Tibial nerve (tissue), 4 donors: ENCODE results near the gene POMGNT2. TPM values are rescaled to one million over a fixed set of nuclear protein-coding genes. Genes with fewer than 3 reads are reported as not detected.

Experiments used
- DNase-seq, 2 donors: peaks; one replicate each; pipeline ENCODE4 v3.0.0-alpha.2; 2019; ENCODE audit warnings: low spot score in 2 of 2
- H3K27ac ChIP-seq, 4 donors: fragments of 200-600 bp; sonication (generic) in 3 of 4; one replicate each; pipeline ENCODE4 v1.5.1; 2017 to 2019; ENCODE audit warnings: mild to moderate bottlenecking in 1 of 4
- H3K27me3 ChIP-seq, 2 donors: fragments of 200-600 bp; sonication (generic) in 1 of 2; one replicate each; pipeline versions ENCODE4 v1.5.1 to v1.6.0; 2017 to 2019
- H3K36me3 ChIP-seq, 3 donors: fragments of 200-600 bp; sonication (generic); one replicate each; pipeline ENCODE4 v1.5.1; 2018 to 2019
- H3K4me1 ChIP-seq, 4 donors: fragments of 200-600 bp; sonication (generic) in 3 of 4; one replicate each; pipeline ENCODE4 v1.5.1; 2017 to 2019
- H3K4me3 ChIP-seq, 4 donors: fragments of 200-600 bp; sonication (generic) in 3 of 4; one replicate each; pipeline ENCODE4 v1.5.1; 2017 to 2019; ENCODE audit warnings: mild to moderate bottlenecking in 1 of 4, moderate library complexity in 1 of 4
- H3K9me3 ChIP-seq, 4 donors: fragments of 200-600 bp; sonication (generic) in 3 of 4; one replicate each; pipeline ENCODE4 v1.5.1; 2017 to 2019
- EP300 ChIP-seq, 2 donors: sonication (generic); formaldehyde crosslinking; IDR thresholded peaks; one replicate each; pipeline ENCODE4 v1.6.1; 2017; ENCODE audit warnings: antibody characterized with exemption in 2 of 2, mild to moderate bottlenecking in 1 of 2
- POLR2A ChIP-seq, 2 donors: fragments of 450-650 bp; IDR thresholded peaks; one replicate each; pipeline ENCODE4 v1.6.1; 2017; ENCODE audit warnings: antibody characterized with exemption in 2 of 2, mild to moderate bottlenecking in 2 of 2, moderate library complexity in 2 of 2
- WGBS, 2 donors: methylation state at CpG; one replicate each; pipeline ENCODE4 v1.1.5; 2018; 5-methylcytosine and 5-hydroxymethylcytosine counted together
- total RNA-seq, 4 donors: library from RNA; depleted of rRNA; stranded (reverse); fragments of >200 nt; gene quantifications; one replicate each; pipeline ENCODE4 v1.1.0, GENCODE V29; 2016
- TF ChIP-seq, protein P1 (sequence below), 5 experiments: fragments of 200-600 bp in 3 of 5; fragments of 450-650 bp in 2 of 5; sonication (generic) in 3 of 5; IDR thresholded peaks; one replicate each; pipeline ENCODE4 v1.5.1; 2016 to 2019; ENCODE audit warnings: antibody characterized with exemption in 5 of 5, mild to moderate bottlenecking in 3 of 5, moderate library complexity in 2 of 5

The POMGNT2 gene
- total RNA-seq, 4 donors from 2014 or later, result 22.2 to 39.4 (median 27.8) TPM

DNA sequence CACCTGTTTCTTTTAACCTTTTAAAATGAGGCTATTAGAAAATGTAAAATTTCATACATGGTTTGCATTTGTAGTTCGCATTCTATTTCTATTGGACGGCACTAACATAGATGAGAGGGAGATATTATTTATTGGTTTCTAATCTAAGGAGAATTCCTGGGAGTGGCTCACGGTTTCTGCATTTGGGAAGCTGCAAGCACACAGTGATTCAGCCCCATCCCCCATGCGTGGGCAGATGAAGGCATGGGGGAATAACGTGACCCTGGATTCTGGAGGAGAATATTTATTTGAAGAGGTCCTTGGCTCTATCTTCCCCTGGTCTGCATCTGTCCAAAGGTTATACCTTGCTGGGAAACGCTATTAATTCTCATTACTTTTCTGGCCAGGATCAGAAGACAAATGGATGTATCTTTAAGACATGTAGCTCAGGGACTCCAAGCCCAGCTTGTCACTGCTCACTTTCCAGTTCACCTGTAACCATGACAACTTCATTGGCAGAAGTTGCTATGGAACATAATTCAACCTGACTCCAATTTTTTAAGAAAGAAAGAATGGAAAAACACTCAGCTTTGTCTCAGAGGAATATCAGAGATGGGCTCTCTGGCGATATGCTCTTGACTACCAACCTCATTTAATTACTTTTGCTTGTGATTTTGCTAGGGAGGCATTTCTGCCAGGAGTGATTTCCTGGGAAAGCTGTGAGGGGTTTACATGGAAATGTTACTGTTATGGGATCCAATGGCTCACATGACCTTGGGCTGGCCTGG is 27.2 kb upstream of the POMGNT2 start:
- H3K27ac ChIP-seq, result peak overlapping the region in 1 of 4 donors; percentile 15
- H3K4me3 ChIP-seq, result no peak overlapping the region
- H3K4me1 ChIP-seq, result peaks cover 0 to 9% (median 0%) of the 10 kb centered on the region in 4 donors
- no peak for DNase-seq
- peaks cover 0 to 15% (median 0%) of the 10 kb centered on the region in 4 donors for H3K9me3 ChIP-seq
- no peaks in the 10 kb centered on the region for H3K36me3 ChIP-seq
- WGBS, 2 donors, result 61 to 72% methylated on average over 7 of the region's 7 CpGs
- TF ChIP-seq EP300 (IDR thresholded peaks at IDR 0.05) (no peak), POLR2A (IDR thresholded peaks at IDR 0.05) (no peak)
- TF ChIP-seq, protein P1, sequence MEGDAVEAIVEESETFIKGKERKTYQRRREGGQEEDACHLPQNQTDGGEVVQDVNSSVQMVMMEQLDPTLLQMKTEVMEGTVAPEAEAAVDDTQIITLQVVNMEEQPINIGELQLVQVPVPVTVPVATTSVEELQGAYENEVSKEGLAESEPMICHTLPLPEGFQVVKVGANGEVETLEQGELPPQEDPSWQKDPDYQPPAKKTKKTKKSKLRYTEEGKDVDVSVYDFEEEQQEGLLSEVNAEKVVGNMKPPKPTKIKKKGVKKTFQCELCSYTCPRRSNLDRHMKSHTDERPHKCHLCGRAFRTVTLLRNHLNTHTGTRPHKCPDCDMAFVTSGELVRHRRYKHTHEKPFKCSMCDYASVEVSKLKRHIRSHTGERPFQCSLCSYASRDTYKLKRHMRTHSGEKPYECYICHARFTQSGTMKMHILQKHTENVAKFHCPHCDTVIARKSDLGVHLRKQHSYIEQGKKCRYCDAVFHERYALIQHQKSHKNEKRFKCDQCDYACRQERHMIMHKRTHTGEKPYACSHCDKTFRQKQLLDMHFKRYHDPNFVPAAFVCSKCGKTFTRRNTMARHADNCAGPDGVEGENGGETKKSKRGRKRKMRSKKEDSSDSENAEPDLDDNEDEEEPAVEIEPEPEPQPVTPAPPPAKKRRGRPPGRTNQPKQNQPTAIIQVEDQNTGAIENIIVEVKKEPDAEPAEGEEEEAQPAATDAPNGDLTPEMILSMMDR (IDR thresholded peaks at IDR 0.05), result no peak
- H3K27me3 ChIP-seq, result no peaks in the 10 kb centered on the region

DNA sequence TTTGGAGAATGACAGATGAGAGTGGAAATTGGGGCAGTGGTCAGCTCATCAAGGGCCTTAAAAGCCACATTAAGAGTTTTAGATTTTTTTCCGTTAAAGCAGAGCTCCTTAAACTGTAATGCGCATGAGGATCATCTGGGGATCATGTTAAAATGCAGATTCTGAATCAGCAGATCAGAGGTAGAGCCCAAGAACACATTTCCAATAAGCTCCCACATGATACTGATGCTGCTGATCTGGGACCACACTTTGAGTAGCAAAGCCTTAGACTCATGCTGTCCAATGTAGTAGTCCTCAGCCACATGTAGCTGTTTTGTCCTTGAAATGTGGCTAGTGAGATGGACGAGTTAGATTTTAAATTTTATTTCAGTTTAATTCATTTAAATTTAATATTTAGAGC is 26.3 kb upstream of the POMGNT2 start:
- DNase-seq, result no peak
- 76 to 84% methylated on average over 3 of the region's 3 CpGs for WGBS, 2 donors

DNA sequence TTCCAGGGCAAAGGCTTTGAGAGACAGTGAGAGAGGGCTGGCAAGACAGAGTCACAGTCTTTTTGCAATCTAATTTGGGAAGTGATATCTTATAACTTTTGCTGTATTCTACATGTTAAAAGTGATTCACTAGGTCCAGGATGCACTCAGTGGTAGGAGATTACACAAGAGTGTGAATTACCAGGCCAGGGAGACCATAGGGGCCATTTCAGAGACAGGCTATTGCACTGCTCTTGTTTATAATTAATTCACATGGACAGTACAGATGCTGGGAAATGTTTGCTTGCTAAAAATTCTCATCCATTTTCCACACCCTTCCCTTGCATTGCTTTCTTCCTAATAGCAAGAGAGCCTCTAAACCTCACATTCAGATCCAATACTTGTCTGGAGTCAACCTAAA is 22.6 kb upstream of the POMGNT2 start:
- Histone ChIP-seq H3K27me3 (no peaks in the 10 kb centered on the region), H3K9me3 (peaks cover 0 to 7% (median 0%) of the 10 kb centered on the region in 4 donors), H3K4me3 (no peak overlapping the region), H3K4me1 (peaks cover 0 to 6% (median 0%) of the 10 kb centered on the region in 4 donors), H3K36me3 (no peaks in the 10 kb centered on the region), H3K27ac (no peak overlapping the region)
- TF ChIP-seq POLR2A (IDR thresholded peaks at IDR 0.05) (no peak), EP300 (IDR thresholded peaks at IDR 0.05) (no peak)
- TF ChIP-seq, protein P1 (IDR thresholded peaks at IDR 0.05), result no peak
- DNase-seq, result no peak

More for the DNA sequence above, 26.3 kb upstream of the POMGNT2 start:
- no peak overlapping the region for H3K27ac ChIP-seq
- no peak overlapping the region for H3K4me3 ChIP-seq
- TF ChIP-seq POLR2A (IDR thresholded peaks at IDR 0.05) (no peak), EP300 (IDR thresholded peaks at IDR 0.05) (no peak)
- TF ChIP-seq, protein P1 (IDR thresholded peaks at IDR 0.05), result no peak
- peaks cover 0 to 9% (median 0%) of the 10 kb centered on the region in 4 donors for H3K4me1 ChIP-seq
- no peaks in the 10 kb centered on the region for H3K27me3 ChIP-seq
- H3K9me3 ChIP-seq, result peaks cover 0 to 10% (median 0%) of the 10 kb centered on the region in 4 donors
- no peaks in the 10 kb centered on the region for H3K36me3 ChIP-seq

DNA sequence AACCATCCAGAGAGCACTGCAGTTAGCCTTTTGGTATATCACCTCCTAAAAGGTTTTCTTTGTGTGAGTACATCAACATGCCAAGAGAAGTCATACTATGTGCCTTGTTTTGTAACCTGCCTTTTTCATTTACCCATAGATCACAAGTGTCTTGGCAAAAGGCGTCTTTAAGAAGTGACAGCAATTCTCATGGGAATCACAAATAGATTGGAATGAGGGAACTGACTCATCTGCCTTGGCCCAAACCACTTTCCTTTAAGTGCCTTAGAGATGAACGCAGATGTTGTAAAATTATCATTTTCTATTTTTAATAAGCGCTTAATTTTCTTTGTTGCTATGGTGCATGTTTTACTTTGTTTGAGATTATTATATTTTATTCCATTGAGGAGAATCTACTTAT is 20.7 kb upstream of the POMGNT2 start:
- no peak for DNase-seq
- Histone ChIP-seq H3K27ac (no peak overlapping the region), H3K4me3 (no peak overlapping the region), H3K4me1 (no peaks in the 10 kb centered on the region), H3K9me3 (peaks cover 0 to 16% (median 0%) of the 10 kb centered on the region in 4 donors), H3K27me3 (no peaks in the 10 kb centered on the region), H3K36me3 (no peaks in the 10 kb centered on the region)
- 81% methylated on average over 3 of the region's 3 CpGs for WGBS, 2 donors
- no peak for TF ChIP-seq EP300 (IDR thresholded peaks at IDR 0.05)
- TF ChIP-seq, protein P1 (IDR thresholded peaks at IDR 0.05), result no peak
- no peak for TF ChIP-seq POLR2A (IDR thresholded peaks at IDR 0.05)

DNA sequence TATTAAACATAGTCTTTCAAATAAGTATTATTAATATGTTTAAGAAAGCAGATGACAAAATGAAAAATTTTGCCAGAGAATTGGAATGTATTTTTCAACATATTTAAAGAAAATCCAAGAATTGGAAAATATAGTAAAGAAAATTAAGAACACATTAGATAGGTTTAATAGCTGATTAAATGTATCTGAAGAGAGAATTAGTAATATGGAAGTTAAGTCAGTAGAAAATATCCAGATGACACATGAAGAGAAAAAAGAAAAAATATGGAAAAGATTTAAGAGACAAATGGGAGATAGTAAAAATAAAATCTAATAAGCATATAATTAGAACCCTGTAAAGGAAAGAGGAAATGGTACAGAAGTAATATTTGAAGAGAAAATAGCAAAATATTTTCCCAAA is 18.0 kb upstream of the POMGNT2 start:
- Histone ChIP-seq H3K9me3 (peaks cover 0 to 16% (median 0%) of the 10 kb centered on the region in 4 donors), H3K4me3 (no peak overlapping the region), H3K27me3 (no peaks in the 10 kb centered on the region), H3K27ac (no peak overlapping the region), H3K36me3 (no peaks in the 10 kb centered on the region), H3K4me1 (no peaks in the 10 kb centered on the region)
- no peak for DNase-seq
- TF ChIP-seq, protein P1 (IDR thresholded peaks at IDR 0.05), result no peak
- TF ChIP-seq POLR2A (IDR thresholded peaks at IDR 0.05), result no peak
- no peak for TF ChIP-seq EP300 (IDR thresholded peaks at IDR 0.05)
